Body of pancreas (tissue), 4 donors: ENCODE data around the gene RAMP1. TPM values are rescaled to one million over a fixed set of nuclear protein-coding genes. Genes with fewer than 3 reads are reported as not detected.

Source experiments
- ATAC-seq: fragments of 150-250 bp; one replicate; pipeline ENCODE4 v1.9.1; 2016
- DNase-seq, 4 donors: peaks; one replicate each; pipeline ENCODE4 v3.0.0-alpha.2; 2019
- H3K27ac ChIP-seq, 4 donors: fragments of 200-600 bp; sonication (generic); 1 replicate in 3 of 4; 2 replicates in 1 of 4; pipeline versions ENCODE4 v1.5.1 to v1.6.1; 2016 to 2019; ENCODE audit warnings: mild to moderate bottlenecking in 1 of 4, mixed read lengths in 1 of 4, moderate library complexity in 1 of 4
- H3K27me3 ChIP-seq, 2 donors: fragments of 200-600 bp; sonication (generic); one replicate each; pipeline ENCODE4 v1.6.0; 2016; ENCODE audit warnings: mild to moderate bottlenecking in 1 of 2
- H3K36me3 ChIP-seq, 2 donors: fragments of 200-600 bp; sonication (generic); replicated peaks in 1 of 2; 2 replicates each; pipeline ENCODE4 v1.5.1; 2016; ENCODE audit warnings: low read depth in 2 of 2; ENCODE audit not compliant: insufficient read depth in 1 of 2
- H3K4me1 ChIP-seq: fragments of 200-600 bp; sonication (generic); one replicate; pipeline ENCODE4 v1.6.0; 2016
- H3K4me3 ChIP-seq, 2 donors: fragments of 200-600 bp; sonication (generic); 1 replicate in 1 of 2; 2 replicates in 1 of 2; pipeline ENCODE4 v1.5.1; 2016 to 2019
- H3K9me3 ChIP-seq, 3 donors: fragments of 200-600 bp; sonication (generic); 1 replicate in 2 of 3; 2 replicates in 1 of 3; pipeline ENCODE4 v1.5.1; 2016
- CTCF ChIP-seq, 7 experiments: fragments of 450-650 bp in 4 of 7; fragments of 200-600 bp in 3 of 7; sonication (generic) in 3 of 7; IDR thresholded peaks; one replicate each; pipeline ENCODE4 v1.5.1; 2016 to 2019; ENCODE audit warnings: antibody characterized with exemption in 7 of 7
- POLR2A ChIP-seq, 3 donors: fragments of 450-650 bp; IDR thresholded peaks; one replicate each; pipeline ENCODE4 v1.6.1; 2016; ENCODE audit warnings: antibody characterized with exemption in 3 of 3, mild to moderate bottlenecking in 2 of 3
- WGBS, 2 donors: methylation state at CpG; one replicate each; pipeline ENCODE4 v1.1.5; 2017; 5-methylcytosine and 5-hydroxymethylcytosine counted together
- intact Hi-C: fragments of 100-400 bp; cut with DNase I; formaldehyde crosslinking; loops from one replicate; pipeline ENCODE4 v1.15.1; 2023
- total RNA-seq, 2 donors: library from RNA; depleted of rRNA; stranded (reverse); fragments of >200 nt; gene quantifications; one replicate each; pipeline ENCODE4 v1.1.0, GENCODE V29; 2016

RAMP1 gene
- total RNA-seq, 2 donors from 2014 or later: 74.2 to 85.4 TPM

DNA sequence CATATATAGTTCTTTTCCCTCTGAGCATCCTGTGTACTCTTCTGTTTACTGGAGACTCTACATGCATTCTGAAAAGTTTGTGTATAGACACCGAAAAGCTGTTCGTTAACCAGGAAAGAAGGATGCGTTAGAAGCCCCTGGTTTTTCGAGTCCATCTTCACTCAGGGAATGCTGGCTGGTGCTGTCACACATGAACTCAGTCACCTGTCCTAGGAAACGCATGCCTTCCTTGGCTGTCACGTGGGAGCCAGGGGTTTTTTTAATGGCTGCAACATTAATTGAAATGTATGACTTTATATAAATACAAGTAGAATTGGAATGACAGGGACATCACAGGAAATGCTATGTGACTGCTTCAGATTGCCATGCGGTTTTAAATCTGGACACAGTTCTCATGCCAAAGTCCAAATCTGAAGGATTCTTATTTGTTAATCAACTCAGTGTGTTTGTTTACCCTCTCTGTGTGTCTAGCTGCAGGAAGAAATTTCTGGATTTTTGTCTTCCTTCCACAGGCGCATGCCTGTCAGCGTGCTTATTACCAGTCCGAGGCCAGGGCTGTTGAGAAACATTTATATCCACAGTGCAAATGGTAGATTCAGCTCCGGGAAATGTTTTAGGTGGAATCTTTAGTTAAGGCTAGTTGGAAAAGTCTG, 2.6 kb downstream of the RAMP1 start:
- Histone ChIP-seq H3K27me3 (no peaks in the 10 kb centered on the region), H3K4me1 (peaks cover 74% of the 10 kb centered on the region), H3K9me3 (no peaks in the 10 kb centered on the region), H3K27ac (peak overlapping the region; percentile 55 to 96 (median 90)), H3K36me3 (no peaks in the 10 kb centered on the region), H3K4me3 (no peak overlapping the region)
- 30 to 34% methylated on average over 11 of the region's 11 CpGs for WGBS, 2 donors
- DNase-seq (peak in 2 of 4 donors; percentile 28 to 53), ATAC-seq (no peak)
- TF ChIP-seq POLR2A (IDR thresholded peaks at IDR 0.05) (peak in 1 of 3 donors; percentile 7), CTCF (IDR thresholded peaks at IDR 0.05) (no peak)
- intact Hi-C loops: no loop called here

DNA sequence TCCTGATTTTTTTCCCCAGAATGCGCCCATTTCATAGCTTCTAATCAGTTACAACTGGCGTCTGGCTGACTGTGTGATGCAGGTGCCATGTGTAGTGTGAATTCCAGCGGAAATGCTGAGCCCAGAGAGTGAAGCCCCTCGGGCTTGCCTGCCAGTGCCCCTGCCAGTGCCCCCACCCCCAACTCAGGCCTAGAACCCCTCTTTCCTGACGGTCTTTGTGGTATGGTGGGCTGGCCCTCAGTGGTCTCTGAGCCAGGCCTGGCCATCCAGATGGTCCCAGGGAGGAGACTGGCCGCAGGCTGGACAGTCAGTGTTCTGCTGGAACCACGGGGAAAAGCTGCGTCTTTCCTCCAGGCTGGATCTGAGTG, 3.1 kb downstream of the RAMP1 start:
- 67 to 70% methylated on average over 4 to 8 of the region's 8 CpGs for WGBS, 2 donors
- intact Hi-C loops: no loop called here
- DNase-seq: peak in 1 of 4 donors; percentile 11

GRCh38 chr2:237863102-237863511, 3.7 kb downstream of the RAMP1 start:
- TF ChIP-seq CTCF (IDR thresholded peaks at IDR 0.05) (no peak), POLR2A (IDR thresholded peaks at IDR 0.05) (no peak)
- Histone ChIP-seq H3K4me1 (peaks cover 85% of the 10 kb centered on the region), H3K27me3 (no peaks in the 10 kb centered on the region), H3K27ac (peak overlapping the region; percentile 55 to 96 (median 90)), H3K36me3 (no peaks in the 10 kb centered on the region), H3K4me3 (no peak overlapping the region), H3K9me3 (no peaks in the 10 kb centered on the region)
- DNase-seq (peak in 1 of 4 donors; percentile 11), ATAC-seq (no peak)
- intact Hi-C loops: no loop called here
- 68 to 70% methylated on average over 3 to 4 of the region's 4 CpGs for WGBS, 2 donors

More for the DNA sequence above, 3.1 kb downstream of the RAMP1 start:
- ATAC-seq: no peak
- Histone ChIP-seq H3K36me3 (no peaks in the 10 kb centered on the region), H3K9me3 (no peaks in the 10 kb centered on the region), H3K27ac (peak overlapping the region; percentile 55 to 96 (median 90)), H3K27me3 (no peaks in the 10 kb centered on the region), H3K4me3 (no peak overlapping the region), H3K4me1 (peaks cover 79% of the 10 kb centered on the region)
- no peak for TF ChIP-seq CTCF (IDR thresholded peaks at IDR 0.05)

GRCh38 chr2:237863689-237864443, 4.4 kb downstream of the RAMP1 start:
- 42 to 47% methylated on average over 9 to 22 of the region's 22 CpGs for WGBS, 2 donors
- no peak overlapping the region for H3K4me3 ChIP-seq
- no peaks in the 10 kb centered on the region for H3K36me3 ChIP-seq
- TF ChIP-seq POLR2A (IDR thresholded peaks at IDR 0.05) (peak in 1 of 3 donors; percentile 16), CTCF (IDR thresholded peaks at IDR 0.05) (no peak)
- DNase-seq (peak; percentile 58 to 72 (median 64)), ATAC-seq (peak; percentile 6)
- H3K9me3 ChIP-seq: no peaks in the 10 kb centered on the region
- peaks cover 85% of the 10 kb centered on the region for H3K4me1 ChIP-seq
- no peaks in the 10 kb centered on the region for H3K27me3 ChIP-seq
- intact Hi-C loops: no loop called here
- peak overlapping the region; percentile 55 to 96 (median 90) for H3K27ac ChIP-seq
